HG02588 (cell line): Measurements from ENCODE around the gene DPYD.

Experiments
- ATAC-seq: cut with Tn5 transposase; IDR thresholded peaks from one replicate; pipeline ENCODE4 v1.9.1; 2021; ENCODE audit warnings: mild to moderate bottlenecking, moderate library complexity; ENCODE audit not compliant: unreplicated experiment

Gene DPYD

DNA sequence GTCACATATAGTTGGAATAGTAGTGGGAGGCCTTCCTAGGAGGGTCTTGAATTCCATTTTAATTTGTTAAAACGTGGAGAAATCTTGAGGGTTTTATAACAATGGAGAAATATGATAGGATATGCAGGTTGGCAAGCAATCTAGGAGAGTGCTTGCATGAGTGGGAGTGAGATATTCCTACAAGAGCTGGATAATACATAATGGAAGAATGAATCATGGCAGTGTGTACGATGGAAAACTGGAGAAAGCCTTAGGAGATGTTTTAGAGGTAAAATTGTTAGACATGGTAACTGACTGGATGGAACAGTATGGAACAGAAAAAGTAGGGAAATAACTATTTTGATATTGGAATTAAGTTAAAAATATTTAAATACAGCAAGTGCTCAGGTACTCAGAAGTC is 846.9 kb downstream of the DPYD start:
- no peak for ATAC-seq

DNA sequence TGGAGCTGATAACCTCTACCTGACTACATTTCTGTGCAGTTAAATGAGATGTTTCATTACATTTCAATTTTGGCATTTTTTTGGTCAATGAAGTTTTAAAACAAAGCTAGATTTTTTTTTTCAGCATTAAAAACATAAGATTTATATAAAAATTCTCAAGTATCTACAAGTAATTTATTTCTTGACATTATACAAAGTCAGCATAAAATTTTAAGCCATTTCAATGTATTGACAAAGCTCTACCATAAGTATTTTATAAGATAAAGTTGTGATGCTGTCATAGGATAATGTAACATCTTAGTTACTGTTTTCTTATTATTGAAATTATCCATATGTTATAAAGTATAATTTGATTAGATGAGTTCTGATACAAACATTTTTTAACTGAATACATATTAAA is 847.7 kb downstream of the DPYD start:
- ATAC-seq = no peak

GRCh38 chr1:97071173-97071572 is 849.7 kb downstream of the DPYD start:
- no peak for ATAC-seq

GRCh38 chr1:97070376-97070775 is 850.5 kb downstream of the DPYD start:
- ATAC-seq = no peak

- ATAC-seq = no peak
Observed at GRCh38 chr1:97069312-97069711, 851.5 kb downstream of the DPYD start.

DNA sequence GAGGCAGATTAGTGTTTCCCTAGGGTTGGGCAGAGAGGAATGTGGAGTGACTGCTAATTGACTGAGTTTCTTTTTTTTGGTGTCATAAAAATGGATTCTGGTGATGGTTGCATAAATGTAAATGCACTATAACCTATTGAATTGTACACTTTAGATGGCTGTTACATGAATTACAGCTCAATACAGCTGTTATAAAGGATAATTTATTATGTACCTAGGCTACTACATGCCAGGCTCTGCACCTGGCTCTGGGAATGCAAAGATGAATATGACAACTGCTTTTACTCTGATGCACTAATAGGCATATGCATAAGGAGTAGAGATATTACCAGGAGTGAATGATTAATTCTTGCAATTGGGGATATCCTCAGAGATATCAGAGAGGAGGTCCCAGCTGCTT is 854.0 kb downstream of the DPYD start:
- no peak for ATAC-seq

- no peak for ATAC-seq
Observed at GRCh38 chr1:97063532-97063931, 857.3 kb downstream of the DPYD start.

DNA sequence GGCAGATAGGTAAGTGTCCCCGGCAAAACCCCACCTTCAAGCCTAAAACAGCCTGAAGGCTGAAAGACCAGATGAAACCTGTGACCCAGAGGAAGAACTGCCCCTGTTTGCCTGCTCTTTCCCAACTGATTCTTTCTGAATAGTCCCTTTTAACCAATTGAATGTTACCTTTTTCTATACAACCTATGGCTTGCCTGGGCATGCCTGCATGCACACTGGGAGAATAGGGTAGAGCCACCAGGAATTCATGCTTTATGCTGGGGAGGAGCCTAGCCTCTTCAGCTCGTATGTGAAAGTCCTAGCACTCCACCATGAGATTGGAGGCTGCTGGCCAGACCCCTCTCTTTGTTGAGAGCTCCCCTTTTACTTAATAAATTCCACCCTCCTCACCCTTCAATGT is 859.2 kb downstream of the DPYD start:
- no peak for ATAC-seq

- no peak for ATAC-seq
Observed at GRCh38 chr1:97056386-97056785, 864.4 kb downstream of the DPYD start.

DNA sequence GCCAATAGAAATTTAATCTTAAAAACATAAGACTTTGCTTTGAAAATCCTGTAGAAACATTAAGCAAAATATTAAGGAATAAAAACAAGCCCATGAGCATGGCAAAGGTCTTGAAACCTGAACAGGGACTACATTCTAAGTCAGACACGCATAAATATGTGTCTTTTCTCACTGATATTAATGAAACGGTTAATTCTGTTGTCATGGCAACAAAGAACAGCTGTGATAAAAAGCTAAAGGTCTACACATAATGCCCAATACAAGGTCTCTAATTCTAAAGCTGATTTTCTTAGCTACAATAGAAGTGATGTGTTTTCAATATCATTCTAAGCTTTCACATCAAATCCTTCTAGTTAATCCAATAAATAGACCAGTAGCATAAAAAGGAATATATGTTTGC is 867.6 kb downstream of the DPYD start:
- no peak for ATAC-seq

GRCh38 chr1:97051823-97052222 is 869.0 kb downstream of the DPYD start:
- ATAC-seq = no peak

GRCh38 chr1:97050506-97050905 is 870.3 kb downstream of the DPYD start:
- no peak for ATAC-seq

- ATAC-seq = no peak
Observed at GRCh38 chr1:97047421-97047793, 873.4 kb downstream of the DPYD start.

- ATAC-seq = no peak
Observed at GRCh38 chr1:97046765-97047420, 873.9 kb downstream of the DPYD start.

- ATAC-seq = no peak
Observed at GRCh38 chr1:97044159-97044760, 876.6 kb downstream of the DPYD start.

GRCh38 chr1:97042551-97042950 is 878.3 kb downstream of the DPYD start:
- ATAC-seq = no peak

- ATAC-seq = no peak
Observed at GRCh38 chr1:97041026-97041425, 879.8 kb downstream of the DPYD start.

DNA sequence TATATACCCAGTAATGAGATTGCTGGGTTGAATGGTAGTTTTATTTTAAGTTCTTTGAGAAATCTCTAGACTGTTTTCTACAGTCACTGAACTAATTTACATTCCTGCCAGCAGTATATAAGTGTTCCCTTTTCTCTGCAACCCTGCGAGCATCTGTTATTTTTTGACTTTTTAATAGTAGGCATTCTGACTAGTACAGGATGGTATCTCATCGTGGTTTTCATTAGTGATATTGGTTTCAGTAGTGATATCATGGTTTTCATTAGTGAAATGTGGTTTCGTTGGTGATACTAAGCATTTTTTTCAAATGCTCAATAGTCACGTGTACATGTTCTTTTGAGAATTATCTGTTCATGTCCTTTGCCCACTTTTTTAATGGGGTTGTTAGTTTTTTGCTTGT is 882.4 kb downstream of the DPYD start:
- no peak for ATAC-seq

GRCh38 chr1:97034651-97035050 is 886.2 kb downstream of the DPYD start:
- no peak for ATAC-seq

- no peak for ATAC-seq
Observed at GRCh38 chr1:97033949-97034348, 886.9 kb downstream of the DPYD start.
